GM21447 (cell line): ENCODE data around the gene VSNL1.

Source experiments
- ATAC-seq: cut with Tn5 transposase; IDR thresholded peaks from one replicate; pipeline ENCODE4 v1.9.1; 2021; ENCODE audit not compliant: unreplicated experiment

The VSNL1 gene

DNA sequence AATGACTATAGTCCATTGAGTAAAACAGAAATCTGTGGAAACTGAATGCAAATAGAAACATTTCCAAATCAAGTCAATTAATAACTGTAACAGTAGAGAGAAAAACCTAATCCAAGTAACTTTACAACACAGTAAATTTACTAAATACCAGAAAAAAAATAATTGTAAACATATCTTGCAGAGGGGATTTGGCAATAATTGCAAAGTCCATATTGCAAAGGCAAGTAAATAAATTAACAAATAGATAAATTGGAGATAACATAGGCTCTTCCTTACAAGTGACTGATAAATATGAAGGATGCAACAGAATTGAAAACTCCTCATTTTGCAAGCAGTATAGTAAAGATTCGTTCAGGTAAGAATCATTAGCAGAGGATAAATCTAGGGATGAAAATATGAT, 148.1 kb downstream of the VSNL1 start:
- no peak for ATAC-seq

DNA sequence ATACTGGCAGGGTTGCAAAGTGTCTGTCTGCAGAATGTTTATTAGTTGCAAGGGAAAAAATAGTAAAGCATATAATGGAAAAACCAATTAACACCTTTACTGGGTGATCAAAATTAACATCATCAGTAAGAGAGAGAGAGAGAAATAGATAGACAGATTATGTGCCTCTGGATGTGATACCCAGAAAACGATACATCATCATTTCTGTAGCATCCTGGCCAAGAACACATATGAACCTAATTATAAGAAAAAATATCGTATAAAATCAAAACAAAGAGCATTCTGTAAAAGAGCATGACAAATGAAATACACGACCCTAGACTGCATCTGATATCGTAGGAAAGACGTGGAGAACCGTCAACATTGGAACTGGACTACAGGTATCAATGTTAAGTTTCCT, 148.5 kb downstream of the VSNL1 start:
- ATAC-seq = no peak

DNA sequence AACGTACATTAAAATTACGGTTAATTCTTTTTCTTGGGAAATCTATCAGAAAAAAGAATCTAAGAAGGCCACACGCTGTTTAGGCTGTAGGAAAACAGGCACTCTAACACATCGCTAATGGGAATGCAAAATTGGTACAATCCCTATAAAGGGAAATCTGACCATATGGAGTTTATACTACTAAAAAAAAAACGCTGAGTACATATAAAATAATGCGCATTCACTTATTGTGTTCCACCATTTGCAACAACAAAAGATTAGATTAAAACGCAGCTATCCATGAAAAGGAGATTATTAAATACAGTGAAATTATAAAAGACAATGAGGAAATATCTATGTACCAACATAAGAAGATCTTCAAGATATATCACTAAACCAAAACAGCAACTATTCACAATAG, 150.3 kb downstream of the VSNL1 start:
- ATAC-seq = no peak
